Muscle layer of duodenum (tissue), 2 donors: ENCODE data around the gene MIPOL1.

ENCODE experiments used
- H3K27ac ChIP-seq: one replicate; pipeline ENCODE4 v1.7.0; 2013; ENCODE audit warnings: mild to moderate bottlenecking, low read length
- H3K27me3 ChIP-seq: one replicate; pipeline ENCODE4 v1.7.0; 2013; ENCODE audit warnings: low read depth, mild to moderate bottlenecking, control low read depth, low read length
- H3K36me3 ChIP-seq, 2 donors: one replicate each; pipeline ENCODE4 v1.7.0; 2013; ENCODE audit warnings: low read length in 2 of 2, control low read depth in 1 of 2, mild to moderate bottlenecking in 1 of 2; ENCODE audit not compliant: insufficient read depth in 2 of 2, control insufficient read depth in 1 of 2
- H3K4me1 ChIP-seq, 2 donors: one replicate each; pipeline ENCODE4 v1.7.0; 2013; ENCODE audit warnings: low read length in 2 of 2, mild to moderate bottlenecking in 2 of 2, control low read depth in 1 of 2, moderate library complexity in 1 of 2; ENCODE audit not compliant: insufficient read depth in 2 of 2, control insufficient read depth in 1 of 2
- H3K4me3 ChIP-seq, 2 donors: one replicate each; pipeline ENCODE4 v1.7.0; 2013; ENCODE audit warnings: low read length in 2 of 2, low read depth in 1 of 2, mild to moderate bottlenecking in 1 of 2
- H3K9me3 ChIP-seq, 2 donors: one replicate each; pipeline ENCODE4 v1.7.0; 2013; ENCODE audit warnings: low read length in 2 of 2, control low read depth in 1 of 2, mild to moderate bottlenecking in 1 of 2; ENCODE audit not compliant: control insufficient read depth in 1 of 2
- donor health status: healthy.

MIPOL1 gene

GRCh38 chr14:37469650-37470049 is 271.9 kb downstream of the MIPOL1 start:
- Histone ChIP-seq H3K36me3 (peaks cover 0 to 4% of the 10 kb centered on the region in 2 donors), H3K27me3 (no peaks in the 10 kb centered on the region), H3K4me3 (no peak overlapping the region), H3K4me1 (no peaks in the 10 kb centered on the region), H3K27ac (no peak overlapping the region), H3K9me3 (peaks cover 0 to 5% of the 10 kb centered on the region in 2 donors)

- peaks cover 0 to 5% of the 10 kb centered on the region in 2 donors for H3K9me3 ChIP-seq
- H3K36me3 ChIP-seq, result peaks cover 0 to 4% of the 10 kb centered on the region in 2 donors
- H3K27me3 ChIP-seq, result no peaks in the 10 kb centered on the region
- H3K4me1 ChIP-seq, result no peaks in the 10 kb centered on the region
- no peak overlapping the region for H3K27ac ChIP-seq
- H3K4me3 ChIP-seq, result no peak overlapping the region
Observed at GRCh38 chr14:37470251-37470650, 272.5 kb downstream of the MIPOL1 start.

GRCh38 chr14:37472906-37473305 is 275.2 kb downstream of the MIPOL1 start:
- Histone ChIP-seq H3K36me3 (peaks cover 0 to 4% of the 10 kb centered on the region in 2 donors), H3K27me3 (no peaks in the 10 kb centered on the region), H3K27ac (no peak overlapping the region), H3K4me1 (no peaks in the 10 kb centered on the region), H3K4me3 (no peak overlapping the region), H3K9me3 (peaks cover 0 to 12% of the 10 kb centered on the region in 2 donors)

GRCh38 chr14:37474191-37474590 is 276.5 kb downstream of the MIPOL1 start:
- H3K4me3 ChIP-seq, result no peak overlapping the region
- H3K4me1 ChIP-seq, result no peaks in the 10 kb centered on the region
- peaks cover 0 to 8% of the 10 kb centered on the region in 2 donors for H3K9me3 ChIP-seq
- peaks cover 0 to 4% of the 10 kb centered on the region in 2 donors for H3K36me3 ChIP-seq
- no peak overlapping the region for H3K27ac ChIP-seq
- H3K27me3 ChIP-seq, result no peaks in the 10 kb centered on the region

- Histone ChIP-seq H3K4me3 (no peak overlapping the region), H3K27ac (no peak overlapping the region), H3K36me3 (no peaks in the 10 kb centered on the region), H3K4me1 (no peaks in the 10 kb centered on the region), H3K9me3 (peaks cover 0 to 16% of the 10 kb centered on the region in 2 donors), H3K27me3 (no peaks in the 10 kb centered on the region)
Observed at GRCh38 chr14:37480446-37481290, 282.9 kb downstream of the MIPOL1 start.

GRCh38 chr14:37482428-37482827 is 284.7 kb downstream of the MIPOL1 start:
- no peaks in the 10 kb centered on the region for H3K27me3 ChIP-seq

GRCh38 chr14:37483672-37484071 is 285.9 kb downstream of the MIPOL1 start:
- Histone ChIP-seq H3K4me3 (no peak overlapping the region), H3K27me3 (no peaks in the 10 kb centered on the region), H3K36me3 (no peaks in the 10 kb centered on the region), H3K27ac (no peak overlapping the region), H3K9me3 (peaks cover 0 to 11% of the 10 kb centered on the region in 2 donors), H3K4me1 (no peaks in the 10 kb centered on the region)

More at GRCh38 chr14:37482428-37482827, 284.7 kb downstream of the MIPOL1 start:
- H3K9me3 ChIP-seq, result peaks cover 0 to 15% of the 10 kb centered on the region in 2 donors
- H3K4me1 ChIP-seq, result no peaks in the 10 kb centered on the region
- no peak overlapping the region for H3K4me3 ChIP-seq
- H3K36me3 ChIP-seq, result no peaks in the 10 kb centered on the region
- no peak overlapping the region for H3K27ac ChIP-seq

- H3K4me1 ChIP-seq, result no peaks in the 10 kb centered on the region
- no peak overlapping the region for H3K4me3 ChIP-seq
- H3K9me3 ChIP-seq, result peaks cover 0 to 2% of the 10 kb centered on the region in 2 donors
- H3K27me3 ChIP-seq, result no peaks in the 10 kb centered on the region
- no peaks in the 10 kb centered on the region for H3K36me3 ChIP-seq
- H3K27ac ChIP-seq, result no peak overlapping the region
Observed at GRCh38 chr14:37490607-37491006, 292.9 kb downstream of the MIPOL1 start.

GRCh38 chr14:37491076-37491475 is 293.3 kb downstream of the MIPOL1 start:
- Histone ChIP-seq H3K4me3 (no peak overlapping the region), H3K36me3 (no peaks in the 10 kb centered on the region), H3K27ac (no peak overlapping the region), H3K9me3 (peaks cover 0 to 2% of the 10 kb centered on the region in 2 donors), H3K4me1 (no peaks in the 10 kb centered on the region), H3K27me3 (no peaks in the 10 kb centered on the region)

- Histone ChIP-seq H3K4me1 (no peaks in the 10 kb centered on the region), H3K36me3 (no peaks in the 10 kb centered on the region), H3K4me3 (no peak overlapping the region), H3K27ac (no peak overlapping the region), H3K9me3 (no peaks in the 10 kb centered on the region), H3K27me3 (no peaks in the 10 kb centered on the region)
Observed at GRCh38 chr14:37493606-37494005, 295.9 kb downstream of the MIPOL1 start.

GRCh38 chr14:37497422-37497821 is 299.7 kb downstream of the MIPOL1 start:
- Histone ChIP-seq H3K4me3 (no peak overlapping the region), H3K9me3 (no peaks in the 10 kb centered on the region), H3K27ac (no peak overlapping the region), H3K27me3 (no peaks in the 10 kb centered on the region), H3K36me3 (peaks cover 0 to 9% of the 10 kb centered on the region in 2 donors), H3K4me1 (no peaks in the 10 kb centered on the region)
